ENCODE results near the gene SETBP1. TPM values are rescaled to one million over a fixed set of nuclear protein-coding genes. Genes with fewer than 3 reads are reported as not detected.

SETBP1 gene
- total RNA-seq, 2 donors from 2014 or later, result 77.9 to 79.6 TPM

DNA sequence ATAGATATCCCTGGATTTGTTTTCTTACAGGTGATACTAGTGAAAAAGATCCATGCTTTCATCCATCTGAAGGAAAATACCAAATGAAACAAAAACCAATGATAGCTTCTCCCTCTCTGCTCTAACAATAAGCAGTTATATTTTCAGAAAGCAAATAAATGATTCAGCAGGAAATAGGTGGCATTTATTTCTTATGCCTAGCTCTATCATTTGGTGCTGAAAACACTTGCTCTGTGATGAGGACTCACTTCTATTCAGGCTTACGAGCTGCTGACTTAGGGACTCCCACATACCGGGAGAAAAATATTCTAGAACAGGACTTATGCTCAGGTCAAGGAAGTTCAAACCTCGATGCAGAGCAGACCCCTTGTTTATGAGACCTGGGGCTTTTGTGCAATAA lies 142.6 kb downstream of the SETBP1 start:
- Mint-ChIP-seq H3K27me3 (no peaks in the 10 kb centered on the region), H3K4me3 (no peak overlapping the region), H3K27ac (peak overlapping the region in 1 of 2 donors; percentile 47), H3K4me1 (ENCODE audit: low read depth in 2 of 2) (peaks cover 24 to 49% of the 10 kb centered on the region in 2 donors), H3K9me3 (no peaks in the 10 kb centered on the region), H3K36me3 (peaks cover 11% of the 10 kb centered on the region)
- DNase-seq (ENCODE audit: low spot score) (no peak), ATAC-seq (no peak)

DNA sequence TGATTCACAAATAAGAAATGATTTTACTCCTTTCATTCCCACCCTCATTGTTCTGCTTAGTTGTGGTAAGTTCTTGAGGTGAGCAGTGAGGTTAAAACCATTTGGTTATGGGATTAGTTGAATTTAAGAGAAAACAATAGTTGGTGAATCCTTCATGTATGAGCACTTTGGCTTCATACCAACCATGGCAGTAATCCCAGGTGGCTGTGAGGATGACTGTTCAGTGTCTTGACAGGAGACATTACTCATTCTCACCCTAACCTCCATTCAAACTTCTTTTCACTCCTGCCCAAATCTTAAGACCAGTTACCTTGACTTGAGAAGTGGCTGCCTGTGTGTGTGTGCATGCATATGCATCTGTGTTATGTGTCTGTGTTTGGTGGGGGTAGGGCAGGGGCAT lies 143.1 kb downstream of the SETBP1 start:
- Mint-ChIP-seq H3K9me3 (no peaks in the 10 kb centered on the region), H3K36me3 (peaks cover 6% of the 10 kb centered on the region), H3K4me1 (ENCODE audit: low read depth in 2 of 2) (peaks cover 20 to 46% of the 10 kb centered on the region in 2 donors), H3K4me3 (no peak overlapping the region), H3K27me3 (no peaks in the 10 kb centered on the region), H3K27ac (peak overlapping the region in 1 of 2 donors; percentile 47)
- ATAC-seq, result peak; percentile 62 to 78
- DNase-seq (ENCODE audit: low spot score), result no peak

DNA sequence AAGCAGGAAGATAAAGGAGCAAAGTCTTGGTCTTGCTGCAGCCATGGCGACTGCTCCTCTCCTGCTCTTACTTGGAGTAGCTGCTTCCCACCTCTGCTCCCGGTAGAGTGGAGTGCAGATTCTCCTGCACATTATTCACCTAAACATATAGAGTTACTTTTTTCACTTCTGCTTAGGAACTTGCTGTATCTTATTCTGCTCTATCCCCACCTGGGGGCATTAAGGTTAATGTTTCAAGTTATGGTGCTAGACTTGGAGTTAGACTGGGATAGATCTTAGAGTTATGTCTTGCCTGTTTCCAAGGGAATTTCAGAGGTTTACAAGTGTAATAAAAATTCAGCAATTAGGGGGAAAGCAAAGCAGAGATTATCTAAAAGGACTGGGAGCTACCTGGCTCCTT lies 144.2 kb downstream of the SETBP1 start:
- DNase-seq (ENCODE audit: low spot score), result no peak
- Mint-ChIP-seq H3K4me3 (no peak overlapping the region), H3K27ac (peak overlapping the region in 1 of 2 donors; percentile 10), H3K36me3 (no peaks in the 10 kb centered on the region), H3K9me3 (no peaks in the 10 kb centered on the region), H3K27me3 (no peaks in the 10 kb centered on the region), H3K4me1 (ENCODE audit: low read depth in 2 of 2) (peaks cover 13 to 40% of the 10 kb centered on the region in 2 donors)
- ATAC-seq, result no peak

DNA sequence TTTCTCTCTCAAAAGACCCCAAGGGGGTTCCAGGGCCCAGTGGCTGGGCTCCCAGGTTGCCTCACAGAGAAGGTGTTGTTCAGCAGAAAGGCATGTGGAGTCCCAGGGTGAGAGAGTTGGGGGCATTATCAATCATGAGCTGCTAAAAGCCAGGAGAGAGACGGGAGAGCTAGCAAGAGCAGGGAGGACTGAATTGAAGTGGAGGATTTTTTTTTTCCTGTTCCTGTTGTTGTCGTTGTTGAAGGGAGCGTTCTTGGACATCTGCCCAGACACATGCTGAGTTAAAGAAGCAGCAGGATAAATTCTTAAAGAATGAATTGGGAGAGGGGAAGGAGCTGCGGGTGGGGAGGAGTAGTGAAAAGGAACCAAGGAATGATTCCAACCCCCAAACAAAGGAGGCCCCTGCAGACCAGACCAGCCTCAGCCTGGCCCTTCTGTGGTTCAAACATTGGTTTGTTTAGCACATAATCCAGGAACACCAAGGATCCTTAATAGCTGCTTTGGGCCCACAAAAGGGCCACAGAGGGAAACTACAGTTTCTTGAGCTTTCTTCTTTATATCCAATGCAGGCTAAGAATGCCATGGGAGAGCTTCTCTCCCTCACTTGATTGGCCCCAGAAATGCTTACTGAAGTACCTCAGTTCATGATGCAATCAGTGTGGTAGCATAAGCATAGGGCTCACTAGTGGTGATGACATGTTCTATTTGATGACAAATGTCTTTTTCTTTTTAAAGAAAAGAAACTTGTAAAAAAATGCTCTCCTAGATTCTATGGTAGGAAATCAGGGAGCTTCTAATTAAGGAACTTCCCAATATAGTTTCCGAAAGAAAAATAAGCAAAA lies 146.0 kb downstream of the SETBP1 start:
- Mint-ChIP-seq H3K4me3 (no peak overlapping the region), H3K9me3 (no peaks in the 10 kb centered on the region), H3K27me3 (no peaks in the 10 kb centered on the region), H3K36me3 (no peaks in the 10 kb centered on the region), H3K4me1 (ENCODE audit: low read depth in 2 of 2) (peaks cover 26 to 32% of the 10 kb centered on the region in 2 donors), H3K27ac (peak overlapping the region in 1 of 2 donors; percentile 74)
- DNase-seq (ENCODE audit: low spot score), result no peak
- ATAC-seq, result no peak

DNA sequence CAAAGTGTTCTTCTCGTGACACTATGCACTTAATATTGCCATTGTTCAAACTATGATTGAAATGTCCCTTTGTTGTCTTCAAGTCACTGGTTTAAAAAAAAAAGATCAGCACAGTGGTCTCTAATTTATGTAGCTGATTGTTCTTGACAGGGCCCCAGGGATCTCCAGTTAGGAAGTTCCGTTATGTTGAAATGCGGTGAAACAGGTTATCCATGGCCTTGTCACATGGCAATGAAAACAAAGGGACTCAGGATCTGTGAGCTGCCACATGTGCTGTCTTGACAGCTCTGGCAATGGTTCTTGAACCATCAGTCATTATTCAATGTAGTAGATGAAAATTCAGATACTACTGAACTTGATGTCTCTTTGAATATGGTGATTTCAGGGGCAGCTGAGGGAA lies 147.4 kb downstream of the SETBP1 start:
- H3K27ac Mint-ChIP-seq, result no peak overlapping the region

DNA sequence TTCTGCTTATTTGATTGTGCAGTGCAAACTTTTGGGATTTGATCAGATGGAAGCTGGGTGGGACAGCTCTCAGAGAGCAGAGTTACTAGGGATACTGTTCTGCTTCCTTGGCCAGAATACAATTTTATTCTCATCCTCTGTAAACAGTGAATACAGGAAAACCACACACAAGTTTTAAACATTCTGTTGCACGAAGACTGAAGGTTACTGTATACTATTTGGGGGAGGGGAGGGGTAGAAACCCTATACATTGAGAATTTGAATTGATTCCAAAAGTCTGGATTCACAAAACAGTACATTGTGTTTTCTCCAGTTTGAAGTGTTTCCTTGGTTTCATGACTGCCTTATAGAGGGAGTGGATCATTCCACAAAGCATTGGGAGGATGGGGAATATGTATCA lies 149.9 kb downstream of the SETBP1 start:
- H3K4me1 Mint-ChIP-seq (ENCODE audit: low read depth in 2 of 2), result peaks cover 30 to 36% of the 10 kb centered on the region in 2 donors
- no peak for ATAC-seq
- no peaks in the 10 kb centered on the region for H3K27me3 Mint-ChIP-seq

More for the DNA sequence above, 147.4 kb downstream of the SETBP1 start:
- DNase-seq (ENCODE audit: low spot score) (no peak), ATAC-seq (no peak)
- H3K27me3 Mint-ChIP-seq, result no peaks in the 10 kb centered on the region
- no peak overlapping the region for H3K4me3 Mint-ChIP-seq
- H3K36me3 Mint-ChIP-seq, result no peaks in the 10 kb centered on the region
- no peaks in the 10 kb centered on the region for H3K9me3 Mint-ChIP-seq
- H3K4me1 Mint-ChIP-seq (ENCODE audit: low read depth in 2 of 2), result peaks cover 28 to 31% of the 10 kb centered on the region in 2 donors

DNA sequence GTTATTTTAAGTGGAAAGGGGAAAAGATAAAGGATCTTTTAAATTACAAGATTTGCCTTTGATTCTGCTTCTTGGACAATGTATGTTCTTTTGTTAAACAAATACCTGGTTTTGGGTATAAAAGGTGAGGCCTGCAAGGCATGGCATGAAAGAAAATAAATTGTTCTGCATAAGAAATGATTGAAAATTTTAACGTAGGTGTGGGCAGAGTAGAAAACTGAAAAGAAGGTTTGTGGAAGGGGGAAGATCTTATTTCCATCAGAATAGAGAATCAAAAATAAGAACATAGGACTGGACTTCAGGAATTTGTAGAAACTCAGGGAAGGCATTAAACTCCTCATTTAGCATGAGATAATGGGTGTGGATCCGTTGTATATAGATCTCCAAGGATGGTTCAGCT lies 153.1 kb downstream of the SETBP1 start:
- Mint-ChIP-seq H3K9me3 (no peaks in the 10 kb centered on the region), H3K4me3 (no peak overlapping the region), H3K27me3 (no peaks in the 10 kb centered on the region), H3K4me1 (ENCODE audit: low read depth in 2 of 2) (peaks cover 34 to 49% of the 10 kb centered on the region in 2 donors), H3K36me3 (no peaks in the 10 kb centered on the region), H3K27ac (peak overlapping the region in 1 of 2 donors; percentile 66)
- ATAC-seq, result no peak
- no peak for DNase-seq (ENCODE audit: low spot score)

More for the DNA sequence above, 149.9 kb downstream of the SETBP1 start:
- Mint-ChIP-seq H3K9me3 (no peaks in the 10 kb centered on the region), H3K36me3 (no peaks in the 10 kb centered on the region), H3K27ac (peak overlapping the region in 1 of 2 donors; percentile 54), H3K4me3 (no peak overlapping the region)
- no peak for DNase-seq (ENCODE audit: low spot score)

DNA sequence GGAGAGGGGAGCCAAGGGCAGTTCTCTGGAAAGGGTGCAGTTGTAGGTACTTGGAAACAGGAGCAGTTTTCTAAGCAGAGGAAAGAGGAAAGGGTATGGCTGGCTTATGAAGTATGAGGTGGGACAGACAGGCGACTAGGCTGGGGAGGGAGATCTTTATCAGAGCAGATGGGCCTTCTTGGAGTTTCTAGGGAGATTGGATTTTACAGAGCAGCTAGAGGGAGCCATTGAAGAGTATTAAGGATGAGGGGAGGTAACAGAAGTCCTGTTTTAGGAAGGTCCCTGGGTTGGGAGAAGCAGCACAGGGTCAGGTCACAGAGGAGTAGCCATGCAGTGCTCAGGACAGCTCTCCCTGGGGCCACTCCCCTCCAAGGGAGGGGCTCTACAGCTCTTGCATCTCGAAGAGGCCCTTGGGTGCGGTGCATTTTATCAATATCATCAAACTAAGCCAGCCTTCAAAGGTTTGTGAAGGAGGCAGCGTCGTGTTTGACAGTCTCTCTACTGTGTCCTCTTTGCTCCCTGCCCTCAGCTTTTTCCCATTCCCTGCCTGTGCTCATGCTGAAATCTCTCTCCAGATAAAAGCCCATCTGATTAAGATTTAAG lies 154.3 kb downstream of the SETBP1 start:
- Mint-ChIP-seq H3K27ac (peak overlapping the region; percentile 7 to 66), H3K4me1 (ENCODE audit: low read depth in 2 of 2) (peaks cover 43 to 61% of the 10 kb centered on the region in 2 donors), H3K9me3 (no peaks in the 10 kb centered on the region), H3K27me3 (no peaks in the 10 kb centered on the region), H3K36me3 (no peaks in the 10 kb centered on the region), H3K4me3 (no peak overlapping the region)
- ATAC-seq, result no peak
- no peak for DNase-seq (ENCODE audit: low spot score)

DNA sequence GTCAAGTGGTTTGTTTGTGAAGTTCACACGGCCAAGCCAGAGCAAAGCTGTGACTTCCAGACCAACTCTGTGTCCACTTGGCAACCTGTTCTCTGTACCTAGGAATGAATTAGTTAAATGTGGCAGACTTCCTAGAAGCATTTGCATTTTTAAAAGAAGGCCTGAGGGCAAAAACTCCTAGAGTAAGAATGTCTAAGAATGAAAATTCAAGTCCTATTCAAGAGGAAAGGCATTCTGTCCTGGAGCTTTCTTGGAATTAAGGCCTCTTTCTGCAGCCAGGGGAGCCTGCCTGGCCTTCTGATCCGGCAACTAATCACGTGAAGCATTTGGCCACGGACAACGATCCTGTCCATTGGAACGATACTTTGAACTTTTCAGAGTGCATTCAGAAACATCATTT lies 155.0 kb downstream of the SETBP1 start:
- Mint-ChIP-seq H3K4me1 (ENCODE audit: low read depth in 2 of 2) (peaks cover 44 to 58% of the 10 kb centered on the region in 2 donors), H3K36me3 (no peaks in the 10 kb centered on the region), H3K4me3 (no peak overlapping the region), H3K27me3 (no peaks in the 10 kb centered on the region), H3K27ac (no peak overlapping the region), H3K9me3 (no peaks in the 10 kb centered on the region)
- DNase-seq (ENCODE audit: low spot score) (no peak), ATAC-seq (no peak)

DNA sequence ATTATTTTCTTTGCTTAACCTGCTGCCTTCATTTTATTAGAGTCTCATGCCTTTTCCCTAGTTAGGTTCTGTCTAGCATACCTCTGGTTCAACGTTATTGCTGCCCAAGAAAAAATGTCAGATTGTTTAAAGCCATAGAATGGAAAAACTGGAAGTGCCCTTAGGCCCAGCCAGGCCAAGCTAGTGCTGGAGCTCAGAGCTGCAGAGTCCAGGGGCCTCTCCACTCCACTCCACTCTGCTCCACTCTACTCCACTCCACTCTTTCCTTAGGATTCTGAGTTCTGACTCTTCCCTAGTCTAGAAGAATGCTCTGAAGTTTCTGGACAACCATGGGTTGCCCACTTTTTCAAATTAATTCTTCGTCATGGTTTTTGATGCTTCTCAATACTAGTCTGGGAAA lies 155.6 kb downstream of the SETBP1 start:
- peaks cover 46 to 53% of the 10 kb centered on the region in 2 donors for H3K4me1 Mint-ChIP-seq (ENCODE audit: low read depth in 2 of 2)
- DNase-seq (ENCODE audit: low spot score), result no peak
- H3K27ac Mint-ChIP-seq, result peak overlapping the region in 1 of 2 donors; percentile 12

DNA sequence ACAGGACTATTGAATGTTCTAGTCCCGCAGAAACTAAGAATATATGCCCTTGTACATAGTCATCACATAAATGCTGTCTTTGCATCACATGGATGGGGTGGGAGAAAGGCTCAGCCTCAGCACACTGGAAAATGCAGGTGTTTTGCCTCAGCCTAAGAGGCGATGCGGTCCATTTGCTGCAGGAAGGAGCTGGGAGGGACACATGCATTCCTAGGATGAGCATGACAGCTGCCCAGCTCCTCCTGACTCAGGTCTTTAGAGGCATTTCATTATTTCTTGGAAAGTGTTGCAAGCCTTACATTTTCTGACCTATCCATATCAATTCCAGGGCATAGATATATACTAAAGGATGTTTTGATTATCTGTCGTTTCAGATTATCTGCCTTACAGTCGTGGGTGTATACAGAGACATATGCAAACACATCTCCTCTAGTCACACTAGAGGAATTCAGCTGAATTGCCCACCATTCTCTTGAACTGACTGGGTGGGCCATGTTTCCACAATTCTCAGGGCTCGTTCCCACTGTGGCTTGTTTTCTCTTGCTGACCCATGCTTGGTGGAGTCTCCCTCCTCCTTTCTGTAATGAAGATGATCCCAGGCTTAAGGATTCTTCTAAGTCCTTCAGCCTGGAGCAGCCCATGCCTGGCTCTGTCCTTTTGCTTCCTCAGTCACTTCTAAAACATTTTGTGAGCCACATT lies 156.9 kb downstream of the SETBP1 start:
- ATAC-seq, result no peak
- Mint-ChIP-seq H3K36me3 (no peaks in the 10 kb centered on the region), H3K4me3 (no peak overlapping the region), H3K27me3 (no peaks in the 10 kb centered on the region), H3K4me1 (ENCODE audit: low read depth in 2 of 2) (peaks cover 57 to 66% of the 10 kb centered on the region in 2 donors), H3K27ac (peak overlapping the region; percentile 63 to 79), H3K9me3 (peaks cover 4% of the 10 kb centered on the region)
- no peak for DNase-seq (ENCODE audit: low spot score)

More for the DNA sequence above, 155.6 kb downstream of the SETBP1 start:
- Mint-ChIP-seq H3K9me3 (no peaks in the 10 kb centered on the region), H3K36me3 (no peaks in the 10 kb centered on the region), H3K4me3 (no peak overlapping the region), H3K27me3 (no peaks in the 10 kb centered on the region)
- no peak for ATAC-seq

DNA sequence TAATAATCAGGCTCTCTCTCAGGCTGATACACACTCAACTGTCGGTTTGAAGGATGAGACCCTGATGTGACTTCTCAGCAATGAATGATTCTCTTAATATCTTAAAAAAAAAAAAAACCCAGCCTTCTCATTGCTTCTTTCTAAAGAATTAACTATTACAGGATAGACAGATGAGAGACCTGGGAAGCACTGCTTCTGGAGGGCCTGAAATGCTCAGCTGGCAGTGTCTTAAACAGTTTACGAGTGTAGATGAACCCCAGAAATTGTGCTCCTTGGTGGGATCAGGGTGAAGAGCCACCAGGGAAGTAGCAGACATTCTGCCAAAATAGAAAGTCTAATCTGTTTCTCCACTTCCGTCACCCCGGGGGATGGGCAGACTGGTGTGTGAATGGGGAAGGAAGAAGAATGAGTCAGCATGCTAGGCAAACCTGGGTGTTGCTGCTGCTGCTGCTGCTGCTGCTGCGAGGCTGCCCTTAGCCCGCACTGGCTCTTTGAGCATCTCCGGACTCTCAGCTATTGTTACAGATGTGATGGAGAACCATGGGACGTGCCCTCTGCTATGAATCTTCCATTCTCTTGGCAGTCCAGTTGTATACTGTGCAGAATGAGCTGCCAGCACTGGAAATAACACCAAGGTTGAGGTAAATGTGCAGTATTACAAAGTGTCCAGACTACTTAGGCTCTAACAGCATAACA lies 158.4 kb downstream of the SETBP1 start:
- Mint-ChIP-seq H3K9me3 (peaks cover 4% of the 10 kb centered on the region), H3K36me3 (no peaks in the 10 kb centered on the region), H3K27me3 (no peaks in the 10 kb centered on the region), H3K4me1 (ENCODE audit: low read depth in 2 of 2) (peaks cover 62 to 69% of the 10 kb centered on the region in 2 donors), H3K27ac (peak overlapping the region; percentile 63 to 79), H3K4me3 (peak overlapping the region; percentile 86)
- ATAC-seq (peak; percentile 91 to 92), DNase-seq (ENCODE audit: low spot score) (peak; percentile 83)

DNA sequence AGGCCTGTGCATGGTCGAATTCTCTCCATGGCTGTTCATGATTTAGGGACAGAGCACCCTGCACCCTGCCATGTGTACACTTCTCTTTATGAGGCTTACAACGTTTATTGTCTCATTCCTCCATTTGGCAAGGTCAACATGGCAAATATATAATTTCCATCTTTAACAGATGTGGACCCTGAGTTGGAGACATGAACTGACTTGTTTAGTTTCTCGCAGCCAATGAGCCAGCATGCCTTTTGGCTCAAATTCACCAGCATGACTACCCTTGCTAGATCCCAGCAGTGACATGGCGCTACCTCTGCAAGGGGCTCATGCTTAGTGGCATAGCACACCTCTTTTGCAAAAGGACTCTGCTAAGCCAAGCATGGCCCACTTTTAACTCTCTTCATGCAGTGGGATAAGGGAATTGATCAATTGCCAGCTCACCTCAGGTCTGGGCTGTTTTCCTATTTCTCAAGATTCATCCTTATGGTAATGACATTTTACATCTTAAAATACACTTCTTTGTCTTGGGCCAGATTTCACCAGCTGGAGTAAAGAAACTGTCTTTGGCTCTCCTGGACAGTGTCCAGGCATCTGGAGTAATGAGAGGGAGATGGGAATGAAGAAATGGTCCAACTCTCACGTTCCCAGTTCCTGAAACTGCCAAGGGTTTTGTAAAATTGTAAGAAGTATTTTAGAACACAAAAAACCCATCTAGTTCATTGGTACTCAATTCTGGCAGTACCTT lies 159.5 kb downstream of the SETBP1 start:
- Mint-ChIP-seq H3K4me3 (no peak overlapping the region), H3K36me3 (no peaks in the 10 kb centered on the region), H3K27me3 (no peaks in the 10 kb centered on the region), H3K4me1 (ENCODE audit: low read depth in 2 of 2) (peaks cover 65 to 69% of the 10 kb centered on the region in 2 donors), H3K27ac (peak overlapping the region; percentile 45 to 79), H3K9me3 (peaks cover 4% of the 10 kb centered on the region)
- no peak for DNase-seq (ENCODE audit: low spot score)
- no peak for ATAC-seq

All from natural killer cell treated with Interleukin-12 subunit alpha and Interleukin-12 subunit beta and Interleukin-15 and Interleukin-18, amount 100 ng/mL, for 72 hours (primary cell).